HEK293 (cell line): ENCODE measurements around the gene MARCKSL1.
"Not testable (repeated sequence)": the region's sequence is repeated elsewhere in the genome, so short reads cannot be mapped to it uniquely, and the experiment has no call there.

Experiments used
- CTCF ChIA-PET: fragments of 350-600 bp; formaldehyde crosslinking; extraction: SDS; loops from one replicate; lab custom pipeline; 2021; ENCODE audit warnings: antibody characterized with exemption; lab: Yijun Ruan, JAX
- POLR2A ChIA-PET: fragments of 300-600 bp; formaldehyde crosslinking; extraction: SDS; loops from one replicate; lab custom pipeline; 2020; ENCODE audit warnings: antibody characterized with exemption, inconsistent platforms; lab: Yijun Ruan, JAX
- H3K27ac ChIP-seq: fragments of 200-500 bp; sonication (Bioruptor generic); 2 replicates; pipeline ENCODE4 v1.5.1; 2014; ENCODE audit warnings: low read depth, low read length, control low read depth, inconsistent platforms; ENCODE audit errors: extremely low read depth
- H3K36me3 ChIP-seq, 2 experiments: fragments of 200-500 bp in 1 of 2; sonication (Bioruptor generic) in 1 of 2; 1 replicate in 1 of 2; 2 replicates in 1 of 2; pipeline ENCODE4 v1.5.1; 2014 to 2017; ENCODE audit warnings: inconsistent platforms in 2 of 2, low read length in 2 of 2; ENCODE audit not compliant: control insufficient read depth in 2 of 2, insufficient read depth in 1 of 2
- H3K4me1 ChIP-seq: fragments of 200-500 bp; sonication (Bioruptor generic); 2 replicates; pipeline ENCODE4 v1.5.1; 2014; ENCODE audit warnings: mild to moderate bottlenecking, low read length, inconsistent platforms; ENCODE audit not compliant: control insufficient read depth, insufficient read depth
- H3K4me3 ChIP-seq: 2 replicates; pipeline ENCODE4 v1.5.1; 2011; ENCODE audit warnings: low read depth, mild to moderate bottlenecking, control low read depth, low read length, moderate library complexity
- H3K9me3 ChIP-seq: fragments of 200-500 bp; sonication (Bioruptor generic); 2 replicates; pipeline ENCODE4 v1.5.1; 2014; ENCODE audit warnings: low read depth, low read length, inconsistent platforms; ENCODE audit not compliant: control insufficient read depth, insufficient read depth
- GLIS1 ChIP-seq: fragments of 450-650 bp; formaldehyde crosslinking; IDR thresholded peaks from 2 replicates; pipeline ENCODE4 v1.5.1; 2016; ENCODE audit warnings: missing biosample characterization, missing genetic modification characterization
- HOXC10 ChIP-seq: sonication (generic); formaldehyde crosslinking; IDR thresholded peaks from 2 replicates; pipeline ENCODE4 v1.8.1; 2023; ENCODE audit warnings: mild to moderate bottlenecking, missing genetic modification reagents
- PRDM1 ChIP-seq: fragments of 450-650 bp; formaldehyde crosslinking; IDR thresholded peaks from 2 replicates; pipeline ENCODE4; 2016; ENCODE audit warnings: missing biosample characterization, missing genetic modification characterization
- PRDM10 ChIP-seq: fragments of 450-650 bp; formaldehyde crosslinking; IDR thresholded peaks from 2 replicates; pipeline ENCODE4 v1.5.1; 2016; ENCODE audit warnings: missing biosample characterization, missing genetic modification characterization
- SP2 ChIP-seq: fragments of 450-650 bp; formaldehyde crosslinking; IDR thresholded peaks from 2 replicates; pipeline ENCODE4 v1.5.1; 2016; ENCODE audit warnings: missing biosample characterization, missing genetic modification characterization
- YY2 ChIP-seq: fragments of 450-650 bp; formaldehyde crosslinking; IDR thresholded peaks from 2 replicates; pipeline ENCODE4 v1.5.1; 2016; ENCODE audit warnings: missing biosample characterization, missing genetic modification characterization
- ZBTB48 ChIP-seq: fragments of 450-650 bp; formaldehyde crosslinking; IDR thresholded peaks from 2 replicates; pipeline ENCODE4 v1.5.1; 2016; ENCODE audit warnings: missing biosample characterization, missing genetic modification characterization
- ZFP41 ChIP-seq: fragments of 450-650 bp; formaldehyde crosslinking; IDR thresholded peaks from 2 replicates; pipeline ENCODE4 v1.5.1; 2016; ENCODE audit warnings: missing biosample characterization, missing genetic modification characterization, borderline replicate concordance
- ZNF155 ChIP-seq: fragments of 450-650 bp; formaldehyde crosslinking; IDR thresholded peaks from 2 replicates; pipeline ENCODE4 v1.5.1; 2016; ENCODE audit warnings: missing biosample characterization, missing genetic modification characterization
- ZNF292 ChIP-seq: fragments of 450-650 bp; formaldehyde crosslinking; IDR thresholded peaks from 2 replicates; pipeline ENCODE4 v1.5.1; 2016; ENCODE audit warnings: low read depth, missing biosample characterization, missing genetic modification characterization, borderline replicate concordance
- ZNF354C ChIP-seq: fragments of 450-650 bp; formaldehyde crosslinking; IDR thresholded peaks from 2 replicates; pipeline ENCODE4 v1.5.1; 2016; ENCODE audit warnings: missing biosample characterization, missing genetic modification characterization, low read depth, borderline replicate concordance
- ZNF366 ChIP-seq: fragments of 450-650 bp; formaldehyde crosslinking; conservative IDR thresholded peaks from 2 replicates; pipeline ENCODE4 v1.5.1; 2016; ENCODE audit warnings: missing biosample characterization, missing genetic modification characterization
- ZNF37A ChIP-seq: fragments of 450-650 bp; IDR thresholded peaks from 2 replicates; pipeline ENCODE4 v1.5.1; 2018; ENCODE audit warnings: missing biosample characterization, missing genetic modification characterization
- ZNF398 ChIP-seq: fragments of 450-650 bp; formaldehyde crosslinking; IDR thresholded peaks from 2 replicates; pipeline ENCODE4 v1.5.1; 2017; ENCODE audit warnings: missing biosample characterization, missing genetic modification characterization
- ZNF48 ChIP-seq: fragments of 450-650 bp; formaldehyde crosslinking; IDR thresholded peaks from 2 replicates; pipeline ENCODE4 v1.5.1; 2016; ENCODE audit warnings: missing biosample characterization, missing genetic modification characterization
- ZNF580 ChIP-seq: fragments of 450-650 bp; formaldehyde crosslinking; IDR thresholded peaks from 2 replicates; pipeline ENCODE4 v1.5.1; 2016; ENCODE audit warnings: missing biosample characterization, missing genetic modification characterization
- ZNF610 ChIP-seq: fragments of 450-650 bp; formaldehyde crosslinking; IDR thresholded peaks from 2 replicates; pipeline ENCODE4 v1.5.1; 2016; ENCODE audit warnings: missing biosample characterization, missing genetic modification characterization, borderline replicate concordance
- ZNF707 ChIP-seq: fragments of 450-650 bp; formaldehyde crosslinking; IDR thresholded peaks from 2 replicates; pipeline ENCODE4 v1.5.1; 2016; ENCODE audit warnings: missing biosample characterization, missing genetic modification characterization
- ZNF747 ChIP-seq: fragments of 450-650 bp; formaldehyde crosslinking; IDR thresholded peaks from 2 replicates; pipeline ENCODE4 v1.5.1; 2016; ENCODE audit warnings: missing biosample characterization, missing genetic modification characterization
- ZNF776 ChIP-seq: fragments of 450-650 bp; formaldehyde crosslinking; IDR thresholded peaks from 2 replicates; pipeline ENCODE4 v1.5.0; 2017; ENCODE audit warnings: missing biosample characterization, missing genetic modification characterization, borderline replicate concordance
- ZNF792 ChIP-seq: fragments of 450-650 bp; formaldehyde crosslinking; IDR thresholded peaks from 2 replicates; pipeline ENCODE4 v1.5.1; 2016; ENCODE audit warnings: missing biosample characterization, missing genetic modification characterization
- ZSCAN4 ChIP-seq: fragments of 450-650 bp; formaldehyde crosslinking; IDR thresholded peaks from 2 replicates; pipeline ENCODE4 v1.5.1; 2017; ENCODE audit warnings: missing biosample characterization, missing genetic modification characterization

The MARCKSL1 gene

GRCh38 chr1:32356478-32356877, 20.4 kb upstream of the MARCKSL1 start:
- peaks cover 7% of the 10 kb centered on the region; the same call in 1 of the 2 replicates for H3K4me1 ChIP-seq
- no peaks in the 10 kb centered on the region for H3K9me3 ChIP-seq
- CTCF ChIA-PET, result no interaction called here
- H3K27ac ChIP-seq, result no peak overlapping the region
- H3K4me3 ChIP-seq, result no peak overlapping the region
- POLR2A ChIA-PET, result interaction anchor here (0.7 to 1.2 kb wide), 3 partner anchors 20 to 145 kb away, joined by 3 to 6 read pairs (median 3); partner anchors contain the start of gene MARCKSL1
- H3K36me3 ChIP-seq, result peaks cover 0 to 71% of the 10 kb centered on the region in 2 experiments; a peak in 2 of 3 replicates
- TF ChIP-seq PRDM1 (tag by site-specific recombination) (peak; percentile 99), YY2 (tag by site-specific recombination) (no peak), ZNF580 (tag by site-specific recombination) (no peak), ZNF37A (tag by site-specific recombination) (no peak), ZFP41 (tag by site-specific recombination) (no peak), ZNF610 (no peak), ZNF792 (tag by site-specific recombination) (no peak), ZNF48 (tag by site-specific recombination) (no peak), ZNF366 (peak; percentile 99), ZNF354C (tag by site-specific recombination) (no peak), ZNF398 (tag by site-specific recombination) (no peak)

- H3K36me3 ChIP-seq, result peaks cover 0 to 64% of the 10 kb centered on the region in 2 experiments; a peak in 2 of 3 replicates
- H3K9me3 ChIP-seq, H3K4me1 ChIP-seq, H3K27ac ChIP-seq, H3K4me3 ChIP-seq: not testable (repeated sequence)
- ChIA-PET CTCF (interaction anchor here (1.3 kb wide), 1 partner anchor 140 kb away, joined by 4 read pairs; no protein-coding TSS in a partner anchor), POLR2A (interaction anchor here (0.6 to 1.2 kb wide), 4 partner anchors 20 to 149 kb away, joined by 3 to 6 read pairs (median 3); partner anchors contain the start of gene MARCKSL1)
- TF ChIP-seq PRDM10 (tag by site-specific recombination), result peak; percentile 91
These were observed 19.7 kb upstream of the MARCKSL1 start for GRCh38 chr1:32355778-32356177.

- Histone ChIP-seq H3K4me3 (no peak overlapping the region), H3K27ac (no peak overlapping the region), H3K36me3 (peaks cover 0 to 50% of the 10 kb centered on the region in 2 experiments; a peak in 2 of 3 replicates), H3K9me3 (no peaks in the 10 kb centered on the region), H3K4me1 (peaks cover 7% of the 10 kb centered on the region; the same call in 1 of the 2 replicates)
- ChIA-PET POLR2A (interaction anchor here (0.6 to 5.7 kb wide), 7 partner anchors 14 to 297 kb away, joined by 3 to 100 read pairs (median 4); partner anchors contain the start of genes BSDC1 and MARCKSL1), CTCF (interaction anchor here (0.7 to 1.9 kb wide), 2 partner anchors 138 to 242 kb away, joined by 3 to 6 read pairs; no protein-coding TSS in a partner anchor)
- TF ChIP-seq ZSCAN4 (tag by site-specific recombination), result no peak
- no peak for TF ChIP-seq ZBTB48
- TF ChIP-seq ZNF292 (tag by site-specific recombination), result no peak
- no peak for TF ChIP-seq ZNF155 (tag by site-specific recombination)
- no peak for TF ChIP-seq GLIS1 (tag by site-specific recombination)
- no peak for TF ChIP-seq HOXC10 (CRISPR knock-in tag)
- TF ChIP-seq ZNF707 (tag by site-specific recombination), result no peak
- TF ChIP-seq SP2 (tag by site-specific recombination), result no peak
- TF ChIP-seq ZNF776, result no peak
- no peak for TF ChIP-seq ZNF747 (tag by site-specific recombination)
These were observed 18.0 kb upstream of the MARCKSL1 start for GRCh38 chr1:32353886-32354570.
